ENCODE data around the gene CPNE6.

The CPNE6 gene

DNA sequence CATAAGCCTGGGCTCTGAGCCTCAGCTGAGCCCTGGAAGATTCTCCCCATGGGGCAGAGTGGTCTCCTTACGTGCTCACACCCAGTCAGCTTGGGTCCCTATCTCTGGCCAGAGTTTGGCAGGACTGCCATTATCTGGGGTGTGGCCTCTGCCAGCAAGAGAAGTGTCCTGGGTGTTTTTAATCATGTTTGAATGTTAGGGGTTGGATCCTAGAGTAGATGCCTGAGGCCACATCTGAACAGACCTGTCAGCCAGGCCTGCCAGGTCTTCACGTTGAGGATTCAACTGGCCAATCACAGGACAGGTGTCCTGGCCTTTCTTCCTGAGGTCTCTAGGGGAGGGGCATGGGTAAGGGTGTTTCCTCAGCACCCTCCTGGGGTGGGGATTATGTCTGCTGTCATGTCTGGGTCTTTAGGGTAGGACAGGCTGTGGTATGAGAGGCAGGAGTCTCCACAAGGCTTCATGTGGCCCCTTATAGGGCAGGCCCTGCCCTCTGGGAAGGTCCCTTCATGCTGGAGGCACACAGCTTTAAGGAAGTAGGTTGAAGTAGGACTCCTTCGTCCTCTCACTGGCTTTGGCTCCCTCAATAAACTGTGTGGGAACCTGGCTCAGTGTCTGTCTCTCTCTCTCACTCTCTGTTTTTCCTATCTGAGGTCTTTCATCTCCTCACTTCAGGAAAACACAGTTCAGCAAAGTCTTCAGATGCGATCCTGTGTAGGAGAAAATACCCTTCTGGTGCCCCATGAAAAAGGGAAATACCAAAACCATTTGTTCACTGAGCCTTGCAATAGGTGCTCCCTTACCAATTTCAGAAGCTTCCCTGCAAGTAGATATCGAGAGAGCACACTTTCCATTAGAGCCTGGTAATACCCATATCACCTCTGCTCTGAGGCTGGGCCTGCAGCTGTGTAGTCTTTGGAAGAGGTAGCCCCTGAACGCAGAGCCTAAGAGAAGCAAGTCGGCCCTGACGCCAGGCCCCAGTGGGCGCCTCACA lies 52.4 kb downstream of the CPNE6 start:
- Histone ChIP-seq H3K9ac (ENCODE audit: low read depth, low read length) (no peak overlapping the region), H3K9me3 (ENCODE audit: control insufficient read depth, insufficient read depth, low read length) (no peaks in the 10 kb centered on the region), H3K36me3 (ENCODE audit: insufficient read depth, low read length) (peaks cover 7% of the 10 kb centered on the region), H3K4me1 (ENCODE audit: insufficient read depth, low read length) (no peaks in the 10 kb centered on the region)

DNA sequence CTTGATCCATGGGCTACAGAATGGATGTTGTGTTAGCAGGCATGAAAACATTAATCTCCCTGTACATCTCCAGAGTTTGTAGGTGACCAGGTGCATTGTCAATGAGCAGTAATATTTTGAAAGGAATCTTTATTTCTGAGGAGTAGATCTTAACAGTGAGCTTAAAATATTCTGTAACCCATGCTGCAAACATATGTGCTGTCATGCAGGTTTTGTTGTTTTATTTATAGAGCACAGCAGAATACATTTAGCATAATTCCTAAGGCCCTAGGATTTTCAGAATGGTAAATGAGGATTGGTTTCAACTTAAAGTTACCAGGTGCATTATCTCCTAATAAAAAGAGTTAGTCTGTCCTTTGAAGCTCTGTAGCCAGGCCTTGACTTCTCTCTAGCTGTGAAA lies 55.6 kb downstream of the CPNE6 start:
- Histone ChIP-seq H3K36me3 (ENCODE audit: insufficient read depth, low read length) (no peaks in the 10 kb centered on the region), H3K4me1 (ENCODE audit: insufficient read depth, low read length) (no peaks in the 10 kb centered on the region), H3K9ac (ENCODE audit: low read depth, low read length) (no peak overlapping the region), H3K9me3 (ENCODE audit: control insufficient read depth, insufficient read depth, low read length) (no peaks in the 10 kb centered on the region)

GRCh38 chr14:24127673-24128072 lies 56.3 kb downstream of the CPNE6 start:
- H3K9me3 ChIP-seq (ENCODE audit: control insufficient read depth, insufficient read depth, low read length) = no peaks in the 10 kb centered on the region
- H3K4me1 ChIP-seq (ENCODE audit: insufficient read depth, low read length) = no peaks in the 10 kb centered on the region
- H3K9ac ChIP-seq (ENCODE audit: low read depth, low read length) = no peak overlapping the region
- H3K36me3 ChIP-seq (ENCODE audit: insufficient read depth, low read length) = no peaks in the 10 kb centered on the region
